Measurements from ENCODE around the gene C5orf63.

The C5orf63 gene

DNA sequence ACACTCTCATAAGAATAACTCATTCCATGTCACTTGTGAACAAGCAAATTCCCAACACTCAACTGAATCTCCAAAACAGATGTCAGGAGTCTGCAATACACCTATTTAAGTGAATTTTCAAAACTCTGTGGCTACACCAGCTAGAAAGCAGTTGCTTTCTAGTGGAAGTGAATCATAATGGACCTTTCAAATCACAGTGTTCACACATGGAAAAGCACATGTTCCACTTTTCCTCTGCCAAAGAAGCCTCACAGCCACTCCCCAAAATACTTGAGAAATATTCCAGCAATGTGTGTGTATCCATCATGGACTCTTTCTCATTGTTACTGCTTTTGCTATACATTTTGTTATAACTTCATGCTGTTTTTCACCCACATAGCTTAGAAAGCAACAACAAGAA lies 60.4 kb downstream of the C5orf63 start:
- Mint-ChIP-seq H3K27me3 (ENCODE audit: low read depth) (no peaks in the 10 kb centered on the region), H3K36me3 (ENCODE audit: low read depth) (no peaks in the 10 kb centered on the region), H3K27ac (peak overlapping the region in 1 of 3 experiments; percentile 35), H3K4me1 (peaks cover 28% of the 10 kb centered on the region), H3K9me3 (peaks cover 5% of the 10 kb centered on the region), H3K4me3 (no peak overlapping the region)
- TF ChIP-seq, protein P1, sequence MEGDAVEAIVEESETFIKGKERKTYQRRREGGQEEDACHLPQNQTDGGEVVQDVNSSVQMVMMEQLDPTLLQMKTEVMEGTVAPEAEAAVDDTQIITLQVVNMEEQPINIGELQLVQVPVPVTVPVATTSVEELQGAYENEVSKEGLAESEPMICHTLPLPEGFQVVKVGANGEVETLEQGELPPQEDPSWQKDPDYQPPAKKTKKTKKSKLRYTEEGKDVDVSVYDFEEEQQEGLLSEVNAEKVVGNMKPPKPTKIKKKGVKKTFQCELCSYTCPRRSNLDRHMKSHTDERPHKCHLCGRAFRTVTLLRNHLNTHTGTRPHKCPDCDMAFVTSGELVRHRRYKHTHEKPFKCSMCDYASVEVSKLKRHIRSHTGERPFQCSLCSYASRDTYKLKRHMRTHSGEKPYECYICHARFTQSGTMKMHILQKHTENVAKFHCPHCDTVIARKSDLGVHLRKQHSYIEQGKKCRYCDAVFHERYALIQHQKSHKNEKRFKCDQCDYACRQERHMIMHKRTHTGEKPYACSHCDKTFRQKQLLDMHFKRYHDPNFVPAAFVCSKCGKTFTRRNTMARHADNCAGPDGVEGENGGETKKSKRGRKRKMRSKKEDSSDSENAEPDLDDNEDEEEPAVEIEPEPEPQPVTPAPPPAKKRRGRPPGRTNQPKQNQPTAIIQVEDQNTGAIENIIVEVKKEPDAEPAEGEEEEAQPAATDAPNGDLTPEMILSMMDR (IDR thresholded peaks at IDR 0.05; ENCODE audit: unreplicated experiment in 3 of 3) = no peak

DNA sequence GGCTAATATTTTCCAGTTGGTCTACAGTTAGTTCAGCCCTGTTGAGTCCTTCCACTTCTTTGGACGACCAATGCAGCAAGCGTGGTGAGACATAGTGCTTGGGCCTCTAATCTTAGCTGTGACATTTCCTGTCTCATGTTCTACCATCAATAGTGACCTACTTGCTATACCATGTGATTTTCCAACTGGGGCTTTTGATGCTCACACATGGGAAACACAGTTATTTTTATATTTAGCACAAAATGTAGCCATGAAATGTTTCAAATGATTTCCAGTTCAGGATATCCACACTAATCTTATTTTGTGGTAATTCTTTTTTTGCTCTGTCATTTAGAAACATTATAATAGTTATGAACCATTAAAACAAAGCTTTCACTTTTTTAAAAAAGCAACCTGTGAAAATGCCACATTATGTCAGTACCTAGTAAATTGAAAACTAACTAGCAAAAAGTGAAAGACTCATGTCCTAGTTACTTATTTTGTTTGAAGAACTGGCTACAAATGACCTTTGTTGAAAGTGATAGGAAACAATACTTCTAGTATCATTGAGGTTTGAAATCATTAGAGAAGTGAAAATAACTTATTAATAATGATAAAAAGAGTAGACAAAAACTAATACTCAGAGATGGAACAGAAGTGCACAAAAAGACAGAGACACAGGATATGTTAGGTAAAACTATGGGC lies 61.2 kb downstream of the C5orf63 start:
- Mint-ChIP-seq H3K36me3 (ENCODE audit: low read depth) (no peaks in the 10 kb centered on the region), H3K27me3 (ENCODE audit: low read depth) (no peaks in the 10 kb centered on the region)

DNA sequence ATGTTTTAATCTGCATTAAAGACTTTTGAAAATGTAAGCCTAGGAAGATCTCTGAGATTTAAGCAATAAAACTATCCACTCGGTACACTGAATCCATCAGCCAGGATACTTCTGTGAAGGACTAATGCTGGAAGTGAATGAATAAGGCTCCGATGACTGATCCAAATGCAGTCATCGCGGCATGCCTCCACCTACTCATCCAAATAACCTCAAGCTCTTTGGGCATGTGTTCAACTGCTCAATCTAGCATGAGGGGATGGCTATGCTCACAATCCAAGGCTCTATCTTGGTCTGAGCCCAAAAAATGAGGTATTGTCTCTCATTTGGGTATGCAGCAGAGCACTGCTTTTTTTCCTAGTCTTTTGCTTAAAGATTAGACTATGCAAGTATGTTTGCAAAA lies 62.1 kb downstream of the C5orf63 start:
- peaks cover 3% of the 10 kb centered on the region for H3K9me3 Mint-ChIP-seq

More for the DNA sequence above, 61.2 kb downstream of the C5orf63 start:
- H3K27ac Mint-ChIP-seq = no peak overlapping the region
- TF ChIP-seq, protein P1 (IDR thresholded peaks at IDR 0.05; ENCODE audit: unreplicated experiment in 3 of 3) = no peak
- no peak overlapping the region for H3K4me3 Mint-ChIP-seq
- H3K4me1 Mint-ChIP-seq = peaks cover 29% of the 10 kb centered on the region
- H3K9me3 Mint-ChIP-seq = peaks cover 5% of the 10 kb centered on the region

DNA sequence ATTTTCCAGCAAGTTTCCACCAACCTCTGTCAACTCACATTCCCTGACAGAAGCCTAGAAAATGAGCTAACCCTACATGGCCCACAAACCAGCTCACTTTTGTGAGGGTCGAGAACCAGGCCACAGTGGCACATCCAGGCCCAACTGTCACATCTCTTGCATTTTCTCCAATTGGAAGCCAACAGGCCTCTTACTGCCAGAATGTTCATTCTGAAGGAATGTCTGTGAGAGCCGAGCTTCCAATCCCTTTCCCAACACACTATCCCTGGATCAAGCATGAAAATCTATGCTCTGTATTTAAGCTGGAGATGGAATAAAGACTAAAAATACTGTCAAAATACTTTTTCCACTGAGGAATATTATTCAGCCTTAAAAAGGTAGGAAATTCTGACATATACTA lies 62.9 kb downstream of the C5orf63 start:
- peaks cover 3% of the 10 kb centered on the region for H3K9me3 Mint-ChIP-seq
- H3K4me1 Mint-ChIP-seq = peaks cover 36% of the 10 kb centered on the region
- TF ChIP-seq, protein P1 (IDR thresholded peaks at IDR 0.05; ENCODE audit: unreplicated experiment in 3 of 3) = no peak
- H3K27ac Mint-ChIP-seq = no peak overlapping the region
- H3K4me3 Mint-ChIP-seq = no peak overlapping the region
- no peaks in the 10 kb centered on the region for H3K27me3 Mint-ChIP-seq (ENCODE audit: low read depth)
- H3K36me3 Mint-ChIP-seq (ENCODE audit: low read depth) = no peaks in the 10 kb centered on the region

More for the DNA sequence above, 62.1 kb downstream of the C5orf63 start:
- Mint-ChIP-seq H3K4me3 (no peak overlapping the region), H3K27ac (peak overlapping the region in 1 of 3 experiments; percentile 27), H3K4me1 (peaks cover 36% of the 10 kb centered on the region), H3K27me3 (ENCODE audit: low read depth) (no peaks in the 10 kb centered on the region), H3K36me3 (ENCODE audit: low read depth) (no peaks in the 10 kb centered on the region)
- TF ChIP-seq, protein P1 (IDR thresholded peaks at IDR 0.05; ENCODE audit: unreplicated experiment in 3 of 3) = no peak

DNA sequence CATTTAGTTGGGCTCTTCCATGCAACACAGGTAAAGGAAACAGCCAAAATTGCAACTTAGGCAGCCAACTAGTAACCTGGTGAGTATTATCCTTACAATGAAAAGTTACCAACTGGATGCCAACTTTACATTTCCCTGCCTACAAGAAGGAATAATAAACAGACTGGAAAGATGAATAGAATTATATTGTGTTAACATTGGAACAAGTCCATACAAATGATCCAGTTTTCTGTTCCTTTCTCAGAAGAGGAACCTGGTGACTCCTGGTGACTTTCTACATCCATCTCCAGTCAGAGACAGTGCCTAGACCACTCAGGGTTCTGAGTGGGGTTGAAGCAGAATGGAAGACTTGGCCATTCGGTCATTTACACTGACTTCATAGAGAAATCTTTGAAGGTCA lies 63.5 kb downstream of the C5orf63 start:
- Mint-ChIP-seq H3K4me1 (peaks cover 36% of the 10 kb centered on the region), H3K9me3 (no peaks in the 10 kb centered on the region), H3K36me3 (ENCODE audit: low read depth) (no peaks in the 10 kb centered on the region), H3K27ac (no peak overlapping the region), H3K4me3 (no peak overlapping the region), H3K27me3 (ENCODE audit: low read depth) (no peaks in the 10 kb centered on the region)
- TF ChIP-seq, protein P1 (IDR thresholded peaks at IDR 0.05; ENCODE audit: unreplicated experiment in 3 of 3) = no peak

All from nephron (organoid).